PC-3 (cell line): Measurements from ENCODE around the gene TIPRL. TPM values are rescaled to one million over a fixed set of nuclear protein-coding genes. Genes with fewer than 3 reads are reported as not detected.

ENCODE experiments used
- ATAC-seq: fragments of 200-7000 bp; cut with Tn5 transposase; 2 replicates; pipeline ENCODE4 v1.9.1; 2020; ENCODE audit warnings: mild to moderate bottlenecking, moderate library complexity
- BruUV-seq: library from RNA; stranded (reverse); fragments of 400-500 nt; replicated peaks from 2 replicates; lab custom pipeline; 2021; lab: Mats Ljungman, UMichigan
- CTCF ChIA-PET: fragments of 300-600 bp; sonication (Branson Sonifier 250); formaldehyde crosslinking; loops from one replicate; lab custom pipeline; 2022; ENCODE audit warnings: antibody characterized with exemption; lab: Charles Lee
- POLR2A ChIA-PET: fragments of 300-600 bp; sonication (Branson Sonifier 250); formaldehyde crosslinking; loops from one replicate; lab custom pipeline; 2022; ENCODE audit warnings: antibody characterized with exemption; ENCODE audit not compliant: unreplicated experiment; lab: Charles Lee
- DNase-seq: peaks from one replicate; pipeline ENCODE4 v3.0.0-alpha.2; 2015
- H2AFZ ChIP-seq: fragments of 300-600 bp; sonication (generic); 2 replicates; pipeline ENCODE4 v1.6.0; 2016; ENCODE audit warnings: antibody characterized with exemption, low read length
- H3F3A ChIP-seq: fragments of 300-600 bp; sonication (generic); one replicate; pipeline ENCODE4 v1.6.0; 2017; ENCODE audit warnings: antibody characterized with exemption, low read length, control low read depth, mild to moderate bottlenecking; ENCODE audit not compliant: unreplicated experiment
- H3K27ac ChIP-seq: fragments of 300-600 bp; sonication (generic); 2 replicates; pipeline ENCODE4 v1.5.1; 2016; ENCODE audit warnings: mild to moderate bottlenecking, low read length
- H3K27me3 ChIP-seq: fragments of 300-600 bp; sonication (generic); 2 replicates; pipeline ENCODE4 v1.6.1; 2016; ENCODE audit warnings: low read length, mixed read lengths
- H3K36me3 ChIP-seq: fragments of 300-600 bp; sonication (generic); 2 replicates; pipeline ENCODE4 v1.6.1; 2016; ENCODE audit warnings: low read depth, mixed run types, low read length, mixed read lengths
- H3K4me1 ChIP-seq: fragments of 300-600 bp; sonication (generic); 2 replicates; pipeline ENCODE4 v1.5.1; 2016; ENCODE audit warnings: low read length; ENCODE audit not compliant: insufficient read depth
- H3K4me2 ChIP-seq: fragments of 300-600 bp; sonication (generic); 2 replicates; pipeline ENCODE4 v1.6.0; 2016; ENCODE audit warnings: low read length
- H3K4me3 ChIP-seq: fragments of 300-600 bp; sonication (generic); 2 replicates; pipeline ENCODE4 v1.5.1; 2016; ENCODE audit warnings: mild to moderate bottlenecking, low read length, mixed read lengths
- H3K79me2 ChIP-seq: fragments of 300-600 bp; sonication (generic); 2 replicates; pipeline ENCODE4 v1.6.1; 2017; ENCODE audit warnings: low read length, mixed read lengths
- H3K9ac ChIP-seq: fragments of 300-600 bp; sonication (generic); 2 replicates; pipeline ENCODE4 v1.6.0; 2016; ENCODE audit warnings: mild to moderate bottlenecking, low read length
- H3K9me2 ChIP-seq: fragments of 300-600 bp; sonication (generic); replicated peaks from 2 replicates; pipeline ENCODE4 v1.6.1; 2016; ENCODE audit warnings: mixed run types, low read length, mixed read lengths
- H3K9me3 ChIP-seq: fragments of 300-600 bp; sonication (generic); 2 replicates; pipeline ENCODE4 v1.6.1; 2016; ENCODE audit warnings: low read length, mixed read lengths
- H4K20me1 ChIP-seq: fragments of 300-600 bp; sonication (generic); 2 replicates; pipeline ENCODE4 v1.6.1; 2016; ENCODE audit warnings: low read length, mixed read lengths
- EZH2 ChIP-seq: fragments of 300-600 bp; sonication (generic); IDR thresholded peaks from one replicate; pipeline ENCODE4 v1.6.1; 2017; ENCODE audit warnings: antibody characterized with exemption, mild to moderate bottlenecking, low read length; ENCODE audit not compliant: unreplicated experiment
- EZH2phosphoT487 ChIP-seq: fragments of 300-600 bp; sonication (generic); IDR thresholded peaks from 2 replicates; pipeline ENCODE4 v1.6.1; 2018; ENCODE audit warnings: mild to moderate bottlenecking, antibody characterized with exemption, low read length, borderline replicate concordance
- intact Hi-C: fragments of 100-400 bp; cut with micrococcal nuclease; formaldehyde crosslinking; loops from 2 replicates; pipeline ENCODE4 v1.9.0; 2023
- total RNA-seq: library from RNA; depleted of rRNA; stranded (reverse); fragments of >200 nt; gene quantifications from 2 replicates; pipeline ENCODE4 v1.2.3, GENCODE V29; 2014
- TF ChIP-seq, protein P1 (sequence below): fragments of 300-600 bp; sonication (generic); conservative IDR thresholded peaks from 2 replicates; pipeline ENCODE4 v1.5.1; 2017; ENCODE audit warnings: antibody characterized with exemption, low read depth, mild to moderate bottlenecking, low read length

The TIPRL gene
- total RNA-seq, 1 experiment from 2014 or later = 50.1 TPM

GRCh38 chr1:168164771-168165170 lies 14.0 kb upstream of the TIPRL start:
- intact Hi-C loops = no loop called here
- no peak overlapping the region for H3K9ac ChIP-seq
- H4K20me1 ChIP-seq = no peaks in the 10 kb centered on the region
- no peak overlapping the region for H3K27ac ChIP-seq
- no peak overlapping the region for H3K4me3 ChIP-seq
- H3K36me3 ChIP-seq = no peaks in the 10 kb centered on the region
- ChIA-PET POLR2A (no interaction called here), CTCF (no interaction called here)
- no peaks in the 10 kb centered on the region for H3K79me2 ChIP-seq
- no peaks in the 10 kb centered on the region for H3K27me3 ChIP-seq
- ATAC-seq (no peak), DNase-seq (peak; percentile 26)
- no peaks in the 10 kb centered on the region for H3F3A ChIP-seq
- H3K4me1 ChIP-seq = no peaks in the 10 kb centered on the region
- H2AFZ ChIP-seq = no peak overlapping the region
- no TSS peak for BruUV-seq
- H3K9me3 ChIP-seq = no peaks in the 10 kb centered on the region
- no peaks in the 10 kb centered on the region for H3K9me2 ChIP-seq
- no peak overlapping the region for H3K4me2 ChIP-seq
- no peak for TF ChIP-seq EZH2phosphoT487
- TF ChIP-seq, protein P1, sequence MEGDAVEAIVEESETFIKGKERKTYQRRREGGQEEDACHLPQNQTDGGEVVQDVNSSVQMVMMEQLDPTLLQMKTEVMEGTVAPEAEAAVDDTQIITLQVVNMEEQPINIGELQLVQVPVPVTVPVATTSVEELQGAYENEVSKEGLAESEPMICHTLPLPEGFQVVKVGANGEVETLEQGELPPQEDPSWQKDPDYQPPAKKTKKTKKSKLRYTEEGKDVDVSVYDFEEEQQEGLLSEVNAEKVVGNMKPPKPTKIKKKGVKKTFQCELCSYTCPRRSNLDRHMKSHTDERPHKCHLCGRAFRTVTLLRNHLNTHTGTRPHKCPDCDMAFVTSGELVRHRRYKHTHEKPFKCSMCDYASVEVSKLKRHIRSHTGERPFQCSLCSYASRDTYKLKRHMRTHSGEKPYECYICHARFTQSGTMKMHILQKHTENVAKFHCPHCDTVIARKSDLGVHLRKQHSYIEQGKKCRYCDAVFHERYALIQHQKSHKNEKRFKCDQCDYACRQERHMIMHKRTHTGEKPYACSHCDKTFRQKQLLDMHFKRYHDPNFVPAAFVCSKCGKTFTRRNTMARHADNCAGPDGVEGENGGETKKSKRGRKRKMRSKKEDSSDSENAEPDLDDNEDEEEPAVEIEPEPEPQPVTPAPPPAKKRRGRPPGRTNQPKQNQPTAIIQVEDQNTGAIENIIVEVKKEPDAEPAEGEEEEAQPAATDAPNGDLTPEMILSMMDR = no peak
- no peak for TF ChIP-seq EZH2

- no peaks in the 10 kb centered on the region for H3F3A ChIP-seq
- TF ChIP-seq EZH2phosphoT487 (no peak), EZH2 (no peak)
- TF ChIP-seq, protein P1 = no peak
- no peak overlapping the region for H3K27ac ChIP-seq
- no peaks in the 10 kb centered on the region for H3K79me2 ChIP-seq
- H3K4me1 ChIP-seq = no peaks in the 10 kb centered on the region
- intact Hi-C loops = no loop called here
- no peak overlapping the region for H3K4me2 ChIP-seq
- H2AFZ ChIP-seq = peak overlapping the region; percentile 21; the same call in 1 of the 2 replicates
- no peaks in the 10 kb centered on the region for H3K27me3 ChIP-seq
- H3K9me2 ChIP-seq = no peaks in the 10 kb centered on the region
- ATAC-seq (no peak), DNase-seq (no peak)
- H4K20me1 ChIP-seq = no peaks in the 10 kb centered on the region
- POLR2A ChIA-PET = no interaction called here
- no TSS peak for BruUV-seq
- no peaks in the 10 kb centered on the region for H3K9me3 ChIP-seq
- CTCF ChIA-PET = no interaction called here
- H3K36me3 ChIP-seq = no peaks in the 10 kb centered on the region
- H3K4me3 ChIP-seq = no peak overlapping the region
- no peak overlapping the region for H3K9ac ChIP-seq
Measured at GRCh38 chr1:168167806-168168205, 11.0 kb upstream of the TIPRL start.

GRCh38 chr1:168170564-168171508 lies 7.9 kb upstream of the TIPRL start:
- Histone ChIP-seq H3K4me2 (no peak overlapping the region), H3K9me2 (no peaks in the 10 kb centered on the region), H3K4me3 (no peak overlapping the region), H3K27me3 (no peaks in the 10 kb centered on the region), H3K9ac (no peak overlapping the region), H2AFZ (no peak overlapping the region), H3K9me3 (no peaks in the 10 kb centered on the region), H3K27ac (no peak overlapping the region), H3K36me3 (no peaks in the 10 kb centered on the region), H3F3A (no peaks in the 10 kb centered on the region), H3K79me2 (no peaks in the 10 kb centered on the region), H4K20me1 (no peaks in the 10 kb centered on the region), H3K4me1 (no peaks in the 10 kb centered on the region)
- DNase-seq = no peak
- TF ChIP-seq EZH2phosphoT487 (no peak), EZH2 (no peak)
- TF ChIP-seq, protein P1 = no peak
- BruUV-seq = no TSS peak
- ChIA-PET POLR2A (no interaction called here), CTCF (no interaction called here)
- intact Hi-C loops = no loop called here
- no peak for ATAC-seq
